ENCODE data around the gene CCDC88A. TPM values are rescaled to one million over a fixed set of nuclear protein-coding genes. Genes with fewer than 3 reads are reported as not detected.
A peak's percentile ranks its signal among the peaks of the same experiment; 100 is the strongest.
"Not testable (repeated sequence)": the region's sequence is repeated elsewhere in the genome, so short reads cannot be mapped to it uniquely, and the experiment has no call there.

Gene CCDC88A
- total RNA-seq, 1 experiment from 2014 or later: 27.2 TPM

- H3K4me2 ChIP-seq (ENCODE audit: low read length): peak overlapping the region; percentile 78
Observed at GRCh38 chr2:55282110-55282917, 137.3 kb downstream of the CCDC88A start.

DNA sequence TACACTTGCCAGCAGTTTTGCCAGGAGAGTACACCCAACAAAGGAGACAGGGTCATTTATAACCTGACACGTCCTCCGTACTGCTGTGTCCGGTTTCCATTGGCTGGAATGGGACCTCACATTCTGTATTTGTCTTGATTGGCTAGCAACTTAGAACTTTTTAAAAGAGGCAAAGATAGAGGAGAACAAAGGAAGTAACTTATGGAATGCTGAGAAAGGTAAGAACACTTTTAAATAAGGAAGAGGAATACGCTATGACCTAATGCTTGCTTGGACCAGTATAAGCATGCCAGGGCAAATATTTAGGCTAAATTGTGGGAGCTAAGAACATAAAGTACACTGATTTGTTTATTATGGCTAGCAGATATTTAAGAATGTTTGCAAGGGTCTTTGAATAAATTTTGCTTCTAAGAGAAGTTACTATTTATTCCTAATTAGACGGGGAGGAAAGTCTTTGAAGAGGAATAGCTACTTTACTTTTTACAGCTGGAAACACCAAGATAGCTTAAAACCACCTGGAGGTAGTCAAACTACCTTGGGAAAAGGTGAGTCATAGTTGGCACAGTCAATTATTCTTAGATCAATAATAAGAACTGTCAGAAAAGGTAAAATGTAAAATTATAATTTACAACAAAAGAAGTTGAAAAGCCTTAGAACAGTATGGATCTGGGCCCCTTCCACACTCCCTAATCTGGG, 138.7 kb downstream of the CCDC88A start:
- H3K4me3 ChIP-seq (replicated peaks in 1 of 2; ENCODE audit: low read depth in 1 of 2, low read length in 2 of 2); RAD21 ChIA-PET (ENCODE audit: low non-redundant PET in 1 of 2, low total read pairs in 2 of 2, uncharacterized antibody in 2 of 2, unreplicated experiment in 2 of 2); CTCF ChIA-PET; intact Hi-C loops (cut with micrococcal nuclease); H2AFZ ChIP-seq (ENCODE audit: low read depth, low read length, poor library complexity, severe bottlenecking); DNase-seq (ENCODE audit: low read depth, low spot score); BruUV-seq (replicated peaks); POLR2A ChIA-PET; H3K27ac ChIP-seq (ENCODE audit: low read depth, low read length); H3K79me2 ChIP-seq (ENCODE audit: insufficient read depth, low read length); H3K9me2 ChIP-seq (ENCODE audit: insufficient read depth); H3K9ac ChIP-seq (ENCODE audit: low read length); ATAC-seq; H4K20me1 ChIP-seq (ENCODE audit: insufficient read depth); H3K9me3 ChIP-seq (ENCODE audit: control insufficient read depth in 1 of 2, insufficient read depth in 1 of 2, low read depth in 1 of 2, low read length in 2 of 2); H3K27me3 ChIP-seq (ENCODE audit: insufficient read depth, low read length); H3K36me3 ChIP-seq (ENCODE audit: control insufficient read depth in 1 of 2, insufficient read depth in 2 of 2, low read length in 2 of 2): not testable (repeated sequence)
- H3K4me1 ChIP-seq (ENCODE audit: control insufficient read depth in 1 of 2, insufficient read depth in 2 of 2, low read length in 2 of 2): peaks cover 0 to 16% of the 10 kb centered on the region in 2 experiments; a peak in 2 of 4 replicates
- peak overlapping the region; percentile 78; the same call in 1 of the 2 replicates for H3K4me2 ChIP-seq (ENCODE audit: low read length)
- TF ChIP-seq FOSL1 (IDR thresholded peaks at IDR 0.05; ENCODE audit: low read depth): 0 out of 2 replicates have a peak, but pooled peaks have one; percentile 9

More at GRCh38 chr2:55282110-55282917, 137.3 kb downstream of the CCDC88A start:
- H2AFZ ChIP-seq (ENCODE audit: low read depth, low read length, poor library complexity, severe bottlenecking): no peak overlapping the region
- H3K4me1 ChIP-seq (ENCODE audit: control insufficient read depth in 1 of 2, insufficient read depth in 2 of 2, low read length in 2 of 2): peaks cover 0 to 16% of the 10 kb centered on the region in 2 experiments; a peak in 2 of 4 replicates
- no peaks in the 10 kb centered on the region for H3K79me2 ChIP-seq (ENCODE audit: insufficient read depth, low read length)
- H4K20me1 ChIP-seq (ENCODE audit: insufficient read depth): no peaks in the 10 kb centered on the region
- peak overlapping the region; percentile 46 to 61 for H3K4me3 ChIP-seq (replicated peaks in 1 of 2; ENCODE audit: low read depth in 1 of 2, low read length in 2 of 2)
- TF ChIP-seq, protein P1, sequence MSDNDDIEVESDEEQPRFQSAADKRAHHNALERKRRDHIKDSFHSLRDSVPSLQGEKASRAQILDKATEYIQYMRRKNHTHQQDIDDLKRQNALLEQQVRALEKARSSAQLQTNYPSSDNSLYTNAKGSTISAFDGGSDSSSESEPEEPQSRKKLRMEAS (IDR thresholded peaks at IDR 0.05): peak; percentile 56; the same call in 1 of the 2 replicates
- TF ChIP-seq EGR1 (IDR thresholded peaks at IDR 0.05; ENCODE audit: low read depth) (no peak), ZFX (IDR thresholded peaks at IDR 0.05) (peak; percentile 33; the same call in 1 of the 2 replicates), CBX3 (IDR thresholded peaks at IDR 0.05; ENCODE audit: low read depth) (no peak), POLR2AphosphoS5 (IDR thresholded peaks at IDR 0.05; ENCODE audit: low read depth, low read length) (peak; percentile 74), TCF7L2 (IDR thresholded peaks at IDR 0.05; ENCODE audit: borderline replicate concordance, extremely low read depth, insufficient read depth, insufficient read length) (peak; percentile 11), RAD21 (IDR thresholded peaks at IDR 0.05; ENCODE audit: low read depth) (no peak)
- CTCF ChIA-PET: no interaction called here
- no peaks in the 10 kb centered on the region for H3K27me3 ChIP-seq (ENCODE audit: insufficient read depth, low read length)
- H3K27ac ChIP-seq (ENCODE audit: low read depth, low read length): peak overlapping the region; percentile 27; the same call in 1 of the 2 replicates
- H3K36me3 ChIP-seq (ENCODE audit: control insufficient read depth in 1 of 2, insufficient read depth in 2 of 2, low read length in 2 of 2): no peaks in the 10 kb centered on the region
- no peaks in the 10 kb centered on the region for H3K9me2 ChIP-seq (ENCODE audit: insufficient read depth)
- intact Hi-C loops (cut with micrococcal nuclease): no loop called here
- POLR2A ChIA-PET: no interaction called here
- RAD21 ChIA-PET (ENCODE audit: low non-redundant PET in 1 of 2, low total read pairs in 2 of 2, uncharacterized antibody in 2 of 2, unreplicated experiment in 2 of 2): no interaction called here
- DNase-seq (ENCODE audit: low read depth, low spot score) (peak; percentile 19), ATAC-seq (peak; percentile 95)
- TSS peak; percentile 57 for BruUV-seq (replicated peaks)
- peak overlapping the region; percentile 58 for H3K9ac ChIP-seq (ENCODE audit: low read length)
- H3K9me3 ChIP-seq (ENCODE audit: control insufficient read depth in 1 of 2, insufficient read depth in 1 of 2, low read depth in 1 of 2, low read length in 2 of 2): no peaks in the 10 kb centered on the region

GRCh38 chr2:55279859-55280424, 139.7 kb downstream of the CCDC88A start:
- H4K20me1 ChIP-seq (ENCODE audit: insufficient read depth); CTCF ChIA-PET; H3K36me3 ChIP-seq (ENCODE audit: control insufficient read depth in 1 of 2, insufficient read depth in 2 of 2, low read length in 2 of 2); H3K27ac ChIP-seq (ENCODE audit: low read depth, low read length); H3K4me3 ChIP-seq (replicated peaks in 1 of 2; ENCODE audit: low read depth in 1 of 2, low read length in 2 of 2); H3K9me3 ChIP-seq (ENCODE audit: control insufficient read depth in 1 of 2, insufficient read depth in 1 of 2, low read depth in 1 of 2, low read length in 2 of 2); intact Hi-C loops (cut with micrococcal nuclease); RAD21 ChIA-PET (ENCODE audit: low non-redundant PET in 1 of 2, low total read pairs in 2 of 2, uncharacterized antibody in 2 of 2, unreplicated experiment in 2 of 2); BruUV-seq (replicated peaks); H3K4me2 ChIP-seq (ENCODE audit: low read length); DNase-seq (ENCODE audit: low read depth, low spot score); POLR2A ChIA-PET; H3K79me2 ChIP-seq (ENCODE audit: insufficient read depth, low read length); H2AFZ ChIP-seq (ENCODE audit: low read depth, low read length, poor library complexity, severe bottlenecking); H3K9ac ChIP-seq (ENCODE audit: low read length); H3K27me3 ChIP-seq (ENCODE audit: insufficient read depth, low read length); ATAC-seq; H3K9me2 ChIP-seq (ENCODE audit: insufficient read depth): not testable (repeated sequence)
- peaks cover 0 to 16% of the 10 kb centered on the region in 2 experiments; a peak in 2 of 4 replicates for H3K4me1 ChIP-seq (ENCODE audit: control insufficient read depth in 1 of 2, insufficient read depth in 2 of 2, low read length in 2 of 2)

All from HCT116 (cell line).